Prostate gland (tissue), 2 donors: ENCODE data around the gene C9orf153. TPM values are rescaled to one million over a fixed set of nuclear protein-coding genes. Genes with fewer than 3 reads are reported as not detected.
"Not testable (repeated sequence)": the region's sequence is repeated elsewhere in the genome, so short reads cannot be mapped to it uniquely, and the experiment has no call there.

Experiments
- DNase-seq: peaks from one replicate; pipeline ENCODE4 v3.0.0-alpha.2; 2019; ENCODE audit warnings: low spot score
- H3K27ac ChIP-seq, 2 donors: fragments of 200-600 bp; sonication (generic); 2 replicates each; pipeline ENCODE4 v1.5.1; 2017 to 2019
- H3K27me3 ChIP-seq: fragments of 200-600 bp; sonication (generic); replicated peaks from 2 replicates; pipeline ENCODE4 v1.5.1; 2019; ENCODE audit not compliant: insufficient read depth
- H3K36me3 ChIP-seq, 2 donors: fragments of 200-600 bp; sonication (generic); 1 replicate in 1 of 2; 2 replicates in 1 of 2; pipeline versions ENCODE4 v1.5.1 to v1.8.1; 2017 to 2019
- H3K4me1 ChIP-seq: fragments of 200-600 bp; sonication (generic); replicated peaks from 2 replicates; pipeline ENCODE4 v1.5.1; 2019
- H3K4me3 ChIP-seq, 2 donors: fragments of 200-600 bp; sonication (generic); 2 replicates each; pipeline ENCODE4 v1.5.1; 2017 to 2019
- H3K9me3 ChIP-seq: fragments of 200-600 bp; sonication (generic); 2 replicates; pipeline ENCODE4 v1.5.1; 2017
- POLR2A ChIP-seq: fragments of 450-650 bp; IDR thresholded peaks from one replicate; pipeline ENCODE4 v1.6.1; 2016; ENCODE audit warnings: antibody characterized with exemption, mild to moderate bottlenecking
- POLR2AphosphoS5 ChIP-seq: sonication (generic); formaldehyde crosslinking; IDR thresholded peaks from one replicate; pipeline ENCODE4 v1.6.1; 2017; ENCODE audit warnings: antibody characterized with exemption
- WGBS: methylation state at CpG from one replicate; pipeline ENCODE4 v1.1.5; 2018; 5-methylcytosine and 5-hydroxymethylcytosine counted together
- intact Hi-C: fragments of 100-400 bp; cut with DNase I; formaldehyde crosslinking; loops from one replicate; pipeline ENCODE4 v1.14.2; 2022
- total RNA-seq, 2 donors: library from RNA; depleted of rRNA; stranded (reverse); fragments of >200 nt; gene quantifications; one replicate each; pipeline ENCODE4 v1.1.0, GENCODE V29; 2016
- TF ChIP-seq, protein P1 (sequence below), 4 experiments: fragments of 200-600 bp in 2 of 4; fragments of 450-650 bp in 2 of 4; sonication (generic) in 2 of 4; IDR thresholded peaks; 1 replicate in 3 of 4; 2 replicates in 1 of 4; pipeline ENCODE4 v1.5.1; 2016 to 2019; ENCODE audit warnings: antibody characterized with exemption in 4 of 4, mild to moderate bottlenecking in 2 of 4, moderate library complexity in 2 of 4

C9orf153 gene
- total RNA-seq, 2 donors from 2014 or later = 1.6 TPM; not detected in 1

DNA sequence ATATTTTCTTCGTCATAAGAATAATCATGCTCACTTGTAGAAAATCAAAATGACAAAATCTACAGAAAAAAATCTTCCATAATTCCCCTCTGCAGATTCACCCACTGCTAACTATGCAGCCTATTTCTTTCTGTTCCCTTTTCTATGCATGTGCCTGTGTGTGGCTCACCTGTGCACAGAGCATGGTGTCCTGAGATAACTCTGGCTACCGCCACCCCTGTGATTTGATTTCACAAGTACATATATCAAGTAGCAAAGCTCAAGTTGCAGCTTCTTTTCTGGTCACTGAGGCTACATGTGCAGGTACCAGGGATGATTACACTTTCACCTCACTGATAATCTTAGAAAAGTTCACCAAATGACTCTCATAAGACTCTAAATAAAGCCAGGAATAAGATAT, 41.2 kb upstream of the C9orf153 start:
- no peaks in the 10 kb centered on the region for H3K9me3 ChIP-seq
- intact Hi-C loops = no loop called here
- WGBS = 94% methylated on average over 2 of the region's 2 CpGs
- TF ChIP-seq, protein P1, sequence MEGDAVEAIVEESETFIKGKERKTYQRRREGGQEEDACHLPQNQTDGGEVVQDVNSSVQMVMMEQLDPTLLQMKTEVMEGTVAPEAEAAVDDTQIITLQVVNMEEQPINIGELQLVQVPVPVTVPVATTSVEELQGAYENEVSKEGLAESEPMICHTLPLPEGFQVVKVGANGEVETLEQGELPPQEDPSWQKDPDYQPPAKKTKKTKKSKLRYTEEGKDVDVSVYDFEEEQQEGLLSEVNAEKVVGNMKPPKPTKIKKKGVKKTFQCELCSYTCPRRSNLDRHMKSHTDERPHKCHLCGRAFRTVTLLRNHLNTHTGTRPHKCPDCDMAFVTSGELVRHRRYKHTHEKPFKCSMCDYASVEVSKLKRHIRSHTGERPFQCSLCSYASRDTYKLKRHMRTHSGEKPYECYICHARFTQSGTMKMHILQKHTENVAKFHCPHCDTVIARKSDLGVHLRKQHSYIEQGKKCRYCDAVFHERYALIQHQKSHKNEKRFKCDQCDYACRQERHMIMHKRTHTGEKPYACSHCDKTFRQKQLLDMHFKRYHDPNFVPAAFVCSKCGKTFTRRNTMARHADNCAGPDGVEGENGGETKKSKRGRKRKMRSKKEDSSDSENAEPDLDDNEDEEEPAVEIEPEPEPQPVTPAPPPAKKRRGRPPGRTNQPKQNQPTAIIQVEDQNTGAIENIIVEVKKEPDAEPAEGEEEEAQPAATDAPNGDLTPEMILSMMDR (IDR thresholded peaks at IDR 0.05) = no peak
- no peak for TF ChIP-seq POLR2A
- no peak for TF ChIP-seq POLR2AphosphoS5
- no peak overlapping the region for H3K4me3 ChIP-seq
- no peak overlapping the region for H3K27ac ChIP-seq
- no peak for DNase-seq
- no peaks in the 10 kb centered on the region for H3K4me1 ChIP-seq
- no peaks in the 10 kb centered on the region for H3K27me3 ChIP-seq
- H3K36me3 ChIP-seq = peaks cover 2 to 13% of the 10 kb centered on the region in 2 donors

DNA sequence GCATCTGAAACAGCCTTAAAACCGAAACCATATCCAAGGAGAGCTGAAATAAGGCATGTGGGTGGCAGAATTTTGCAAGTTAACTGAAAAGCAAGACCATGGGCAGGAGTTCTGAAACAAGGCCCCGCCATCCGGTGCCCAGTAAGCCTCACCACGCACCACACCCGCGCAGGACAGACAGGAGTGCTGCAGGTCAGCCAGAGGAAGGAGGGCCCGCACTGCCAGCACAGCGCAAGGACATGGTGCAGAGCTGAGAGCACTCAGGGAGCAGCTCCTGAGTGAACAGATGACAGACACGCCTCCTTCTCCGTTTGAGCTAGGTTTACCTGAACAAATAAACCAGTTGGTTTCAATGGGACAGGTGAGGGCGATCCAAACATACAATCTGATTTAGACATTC, 39.4 kb upstream of the C9orf153 start:
- Histone ChIP-seq H3K27ac (no peak overlapping the region), H3K27me3 (no peaks in the 10 kb centered on the region), H3K9me3 (no peaks in the 10 kb centered on the region), H3K4me1 (no peaks in the 10 kb centered on the region), H3K4me3 (no peak overlapping the region), H3K36me3 (peaks cover 0 to 13% of the 10 kb centered on the region in 2 donors)
- no peak for TF ChIP-seq POLR2A
- TF ChIP-seq POLR2AphosphoS5 = no peak
- TF ChIP-seq, protein P1 (IDR thresholded peaks at IDR 0.05) = no peak
- intact Hi-C loops = no loop called here
- DNase-seq = no peak
- 79% methylated on average over 11 of the region's 11 CpGs for WGBS

DNA sequence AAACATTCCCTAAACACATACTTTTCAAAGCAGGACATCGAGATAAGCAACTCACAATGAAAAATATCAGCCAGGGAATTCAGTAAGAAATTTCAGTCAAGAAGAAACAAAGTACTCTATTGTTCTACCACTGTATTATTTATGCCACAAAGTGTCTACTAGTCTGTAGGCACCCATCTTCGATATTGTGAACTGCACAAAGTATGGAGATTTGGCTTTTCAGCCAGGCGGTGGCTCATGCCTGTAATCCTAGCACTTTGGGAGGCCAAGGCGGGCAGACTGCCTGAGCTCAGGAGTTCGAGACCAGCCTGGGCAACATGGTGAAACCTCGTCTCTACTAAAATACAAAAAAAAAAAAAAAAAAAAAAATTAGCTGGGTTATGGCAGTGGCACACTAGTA, 30.9 kb upstream of the C9orf153 start:
- H3K27me3 ChIP-seq, H3K4me1 ChIP-seq, intact Hi-C loops, H3K9me3 ChIP-seq, H3K27ac ChIP-seq, H3K36me3 ChIP-seq, H3K4me3 ChIP-seq, DNase-seq: not testable (repeated sequence)
- WGBS = 92% methylated on average over 6 of the region's 6 CpGs

DNA sequence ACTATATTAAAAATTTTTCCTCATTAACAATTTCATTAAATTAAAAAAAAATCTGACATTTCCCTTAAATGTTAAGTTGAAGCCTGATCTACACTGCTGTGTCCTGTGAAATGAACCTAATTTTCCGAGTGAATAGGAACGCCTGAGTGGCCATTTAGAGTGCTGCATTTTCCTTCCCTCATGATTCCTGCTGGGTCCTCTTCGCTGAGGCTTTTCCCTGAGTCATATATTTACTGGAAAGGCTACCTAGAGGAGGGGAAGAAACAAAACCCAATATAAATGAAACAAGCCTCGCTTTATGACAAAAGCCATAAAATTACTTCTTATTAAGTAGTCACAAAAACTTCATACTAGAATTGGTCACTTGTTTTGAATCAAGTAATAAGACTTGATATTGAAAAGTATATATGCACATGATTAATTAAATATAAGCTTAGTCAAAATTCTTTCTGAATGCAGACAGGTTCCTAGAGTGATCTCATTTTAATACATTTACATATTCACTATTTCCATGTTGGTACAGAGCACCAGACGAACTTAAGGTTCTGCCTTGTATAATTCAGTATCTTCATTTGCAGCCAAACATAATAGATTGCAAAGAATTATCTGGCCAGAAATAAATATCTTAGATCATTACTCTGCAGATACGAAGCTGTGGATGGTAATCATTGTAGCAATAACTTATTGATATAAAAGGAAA, 29.2 kb upstream of the C9orf153 start:
- no peak for DNase-seq
- 81% methylated on average over 6 of the region's 6 CpGs for WGBS
- TF ChIP-seq POLR2A (no peak), POLR2AphosphoS5 (no peak)
- TF ChIP-seq, protein P1 (IDR thresholded peaks at IDR 0.05) = no peak
- Histone ChIP-seq H3K9me3 (no peaks in the 10 kb centered on the region), H3K4me1 (no peaks in the 10 kb centered on the region), H3K4me3 (no peak overlapping the region), H3K36me3 (no peaks in the 10 kb centered on the region), H3K27ac (no peak overlapping the region), H3K27me3 (no peaks in the 10 kb centered on the region)
- intact Hi-C loops = loop anchor here (10.0 kb wide), 1 partner anchor 474 kb away; no protein-coding TSS in a partner anchor

DNA sequence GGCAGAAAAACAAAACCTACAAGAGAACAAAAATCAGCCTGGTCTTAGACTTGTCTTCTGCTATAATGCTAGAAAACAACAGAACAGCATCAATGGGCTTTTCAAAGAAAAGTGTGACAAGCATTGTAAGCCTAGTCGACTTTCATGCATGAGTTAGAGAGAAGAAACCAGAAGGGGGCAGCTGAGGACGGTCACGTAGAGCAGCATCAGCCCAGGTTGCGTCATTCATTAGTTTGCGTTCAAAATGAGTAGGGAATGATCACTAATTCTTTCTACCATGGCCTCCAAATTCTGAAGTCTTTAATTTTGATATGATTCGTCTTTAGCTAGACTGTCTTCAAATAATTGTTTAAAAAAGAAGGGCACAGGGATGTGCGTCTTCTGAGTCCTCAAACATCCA, 27.6 kb upstream of the C9orf153 start:
- Histone ChIP-seq H3K4me1 (no peaks in the 10 kb centered on the region), H3K36me3 (no peaks in the 10 kb centered on the region), H3K4me3 (no peak overlapping the region), H3K27ac (no peak overlapping the region), H3K9me3 (no peaks in the 10 kb centered on the region), H3K27me3 (no peaks in the 10 kb centered on the region)
- WGBS = 58% methylated on average over 7 of the region's 7 CpGs
- intact Hi-C loops = loop anchor here (10.0 kb wide), 1 partner anchor 472 kb away; no protein-coding TSS in a partner anchor
- TF ChIP-seq POLR2AphosphoS5 = no peak
- no peak for TF ChIP-seq POLR2A
- TF ChIP-seq, protein P1 (IDR thresholded peaks at IDR 0.05) = no peak
- no peak for DNase-seq
